Measurements from ENCODE around the gene OR2B6. TPM values are rescaled to one million over a fixed set of nuclear protein-coding genes. Genes with fewer than 3 reads are reported as not detected.
"Not testable (repeated sequence)": the region's sequence is repeated elsewhere in the genome, so short reads cannot be mapped to it uniquely, and the experiment has no call there.

Gene OR2B6
- polyA plus RNA-seq, 2 of the 4 experiments (the other 2 are of a cell fraction) = 0.18 to 0.59 TPM

GRCh38 chr6:27922949-27923348 lies 34.1 kb upstream of the OR2B6 start:
- ChIA-PET POLR2A (no interaction called here), CTCF (no interaction called here)
- Histone ChIP-seq H3K9me3 (no peaks in the 10 kb centered on the region), H3K27ac (no peak overlapping the region), H3K4me2 (no peak overlapping the region), H3K4me1 (no peaks in the 10 kb centered on the region), H3K4me3 (no peak overlapping the region)
- FAIRE-seq (no peak), ATAC-seq (no peak), DNase-seq (ENCODE audit: low read depth in 1 of 2, low spot score in 1 of 2) (no peak)
- TF ChIP-seq MAZ (IDR thresholded peaks at IDR 0.05; ENCODE audit: borderline replicate concordance, low read depth, low read length) (no peak), CBX8 (IDR thresholded peaks at IDR 0.05) (no peak), ATOH8 (CRISPR knock-in tag; IDR thresholded peaks at IDR 0.05; ENCODE audit: low read depth) (no peak), MYC (IDR thresholded peaks at IDR 0.05; ENCODE audit: borderline replicate concordance, low read length) (no peak), NPAS2 (CRISPR knock-in tag; IDR thresholded peaks at IDR 0.05; ENCODE audit: borderline replicate concordance) (no peak), POLR2AphosphoS2 (conservative IDR thresholded peaks at IDR 0.05; ENCODE audit: low read length) (no peak), MAFK (IDR thresholded peaks at IDR 0.05; ENCODE audit: partially characterized antibody) (no peak), SMC3 (IDR thresholded peaks at IDR 0.05) (no peak), TFCP2L1 (CRISPR knock-in tag; IDR thresholded peaks at IDR 0.05) (no peak), RFX5 (IDR thresholded peaks at IDR 0.05) (no peak), CHD2 (IDR thresholded peaks at IDR 0.05; ENCODE audit: low read length, partially characterized antibody) (no peak), HEYL (CRISPR knock-in tag; IDR thresholded peaks at IDR 0.05) (no peak), RAD21 (conservative IDR thresholded peaks at IDR 0.05 in 1 of 2, IDR thresholded peaks at IDR 0.05 in 1 of 2) (no peak), GATA3 (IDR thresholded peaks at IDR 0.05; ENCODE audit: borderline replicate concordance) (no peak), HES2 (IDR thresholded peaks at IDR 0.05) (no peak), CEBPB (IDR thresholded peaks at IDR 0.05) (no peak), ELK1 (IDR thresholded peaks at IDR 0.05; ENCODE audit: low read depth, low read length) (no peak), ZSCAN20 (CRISPR knock-in tag; IDR thresholded peaks at IDR 0.05) (no peak)

- 62% methylated on average over 6 of the region's 6 CpGs for WGBS (ENCODE audit: missing lambda C conversion rate)
- Histone ChIP-seq H3K4me1 (no peaks in the 10 kb centered on the region), H3K4me3 (no peak overlapping the region), H3K27ac (no peak overlapping the region), H3K4me2 (no peak overlapping the region), H3K9me3 (no peaks in the 10 kb centered on the region)
- no peak for TF ChIP-seq HES2 (IDR thresholded peaks at IDR 0.05)
- TF ChIP-seq HDAC2 (IDR thresholded peaks at IDR 0.05) = no peak
- no peak for TF ChIP-seq NPAS2 (CRISPR knock-in tag; IDR thresholded peaks at IDR 0.05; ENCODE audit: borderline replicate concordance)
- TF ChIP-seq RNF2 (IDR thresholded peaks at IDR 0.05; ENCODE audit: borderline replicate concordance, low read depth) = no peak
- TF ChIP-seq RARB (CRISPR knock-in tag; IDR thresholded peaks at IDR 0.05) = no peak
- no peak for TF ChIP-seq CEBPB (IDR thresholded peaks at IDR 0.05)
- no peak for TF ChIP-seq MAX (IDR thresholded peaks at IDR 0.05)
- TF ChIP-seq FOSB (CRISPR knock-in tag; IDR thresholded peaks at IDR 0.05) = no peak
- no peak for TF ChIP-seq EHMT2 (IDR thresholded peaks at IDR 0.05; ENCODE audit: low read depth)
- TF ChIP-seq EHF (CRISPR knock-in tag; IDR thresholded peaks at IDR 0.05) = no peak
- TF ChIP-seq CBX2 (IDR thresholded peaks at IDR 0.05; ENCODE audit: borderline replicate concordance, low read depth) = no peak
- TF ChIP-seq PBX3 (IDR thresholded peaks at IDR 0.05) = no peak
- no peak for TF ChIP-seq HOXB13 (CRISPR knock-in tag; IDR thresholded peaks at IDR 0.05; ENCODE audit: low read depth)
- no peak for TF ChIP-seq RFX5 (IDR thresholded peaks at IDR 0.05)
- TF ChIP-seq CBX8 (IDR thresholded peaks at IDR 0.05) = no peak
- ChIA-PET POLR2A (no interaction called here), CTCF (no interaction called here)
- no peak for ATAC-seq
- no peak for DNase-seq (ENCODE audit: low read depth in 1 of 2, low spot score in 1 of 2)
- no peak for FAIRE-seq
These were observed 32.9 kb upstream of the OR2B6 start for GRCh38 chr6:27924179-27924578.

GRCh38 chr6:27928041-27928440 lies 29.0 kb upstream of the OR2B6 start:
- WGBS (ENCODE audit: missing lambda C conversion rate) = 82% methylated on average over 2 of the region's 2 CpGs

DNA sequence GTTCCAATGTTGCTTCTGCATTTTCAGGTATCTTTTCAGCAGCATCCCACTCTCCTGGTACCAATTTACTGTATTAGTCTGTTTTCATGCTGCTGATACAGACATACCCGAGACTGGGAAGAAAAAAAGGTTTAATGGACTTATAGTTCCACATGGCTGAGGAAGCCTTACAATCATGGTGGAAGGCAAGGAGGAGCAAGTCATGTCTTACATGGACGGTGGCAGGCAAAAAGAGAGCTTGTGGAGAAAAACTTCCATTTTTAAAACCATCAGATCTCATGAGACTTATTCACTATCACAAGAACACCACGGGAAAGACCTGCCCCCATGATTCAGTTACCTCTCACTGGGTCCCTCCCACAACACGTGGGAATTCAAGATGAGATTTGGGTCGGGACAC lies 27.1 kb upstream of the OR2B6 start:
- CTCF ChIA-PET; H3K4me2 ChIP-seq; DNase-seq (ENCODE audit: low read depth in 1 of 2, low spot score in 1 of 2); H3K27ac ChIP-seq; FAIRE-seq; POLR2A ChIA-PET; H3K9me3 ChIP-seq; H3K4me1 ChIP-seq; ATAC-seq; H3K4me3 ChIP-seq: not testable (repeated sequence)
- WGBS (ENCODE audit: missing lambda C conversion rate) = 21% methylated on average over 5 of the region's 5 CpGs

More at GRCh38 chr6:27928041-27928440, 29.0 kb upstream of the OR2B6 start:
- H3K4me2 ChIP-seq; H3K9me3 ChIP-seq; ATAC-seq; H3K4me1 ChIP-seq; CTCF ChIA-PET; FAIRE-seq; DNase-seq (ENCODE audit: low read depth in 1 of 2, low spot score in 1 of 2); POLR2A ChIA-PET; H3K4me3 ChIP-seq; H3K27ac ChIP-seq: not testable (repeated sequence)

All from A549 (cell line).